PFSK-1 (cell line): ENCODE measurements around the gene CEMIP.
A peak's percentile ranks its signal among the peaks of the same experiment; 100 is the strongest.

ENCODE experiments used
- FOXP2 ChIP-seq: optimal IDR thresholded peaks from 2 replicates; pipeline ENCODE3; 2011; ENCODE audit warnings: borderline replicate concordance, control low read depth, inconsistent platforms; ENCODE audit not compliant: insufficient read depth; ENCODE audit errors: extremely low read length, extremely low read depth
- POLR2AphosphoS5 ChIP-seq: IDR thresholded peaks from 2 replicates; pipeline ENCODE4 v1.6.1; 2012; ENCODE audit warnings: low read depth, mild to moderate bottlenecking, control low read depth, low read length, moderate library complexity
- REST ChIP-seq, 2 experiments: IDR thresholded peaks; 2 replicates each; pipeline versions ENCODE4 v1.6.1 to v1.8.0; 2011 to 2012; ENCODE audit warnings: low read depth in 2 of 2, low read length in 2 of 2, control low read depth in 1 of 2, inconsistent platforms in 1 of 2, mild to moderate bottlenecking in 1 of 2, moderate library complexity in 1 of 2; ENCODE audit not compliant: insufficient read depth in 1 of 2
- SIN3A ChIP-seq: IDR thresholded peaks from 2 replicates; pipeline ENCODE4 v1.6.1; 2012; ENCODE audit warnings: mild to moderate bottlenecking, low read length, moderate library complexity, borderline replicate concordance; ENCODE audit not compliant: insufficient read depth
- TAF1 ChIP-seq: IDR thresholded peaks from 2 replicates; pipeline ENCODE4 v1.6.1; 2012; ENCODE audit warnings: low read length, control low read depth, borderline replicate concordance; ENCODE audit not compliant: insufficient read depth

CEMIP gene

GRCh38 chr15:80796407-80796806, 17.2 kb downstream of the CEMIP start:
- TF ChIP-seq POLR2AphosphoS5 (no peak), TAF1 (no peak), SIN3A (no peak), FOXP2 (no peak), REST (IDR thresholded peaks at IDR 0.05; ENCODE audit: insufficient read depth in 1 of 2, low read depth in 2 of 2, low read length in 2 of 2) (no peak)

GRCh38 chr15:80798911-80799310, 19.7 kb downstream of the CEMIP start:
- TF ChIP-seq REST (IDR thresholded peaks at IDR 0.05; ENCODE audit: insufficient read depth in 1 of 2, low read depth in 2 of 2, low read length in 2 of 2) (no peak), SIN3A (no peak), POLR2AphosphoS5 (no peak), TAF1 (no peak), FOXP2 (no peak)

- TF ChIP-seq POLR2AphosphoS5: no peak
- no peak for TF ChIP-seq FOXP2
- TF ChIP-seq TAF1: no peak
- no peak for TF ChIP-seq REST (IDR thresholded peaks at IDR 0.05; ENCODE audit: insufficient read depth in 1 of 2, low read depth in 2 of 2, low read length in 2 of 2)
- no peak for TF ChIP-seq SIN3A
Observed at GRCh38 chr15:80800067-80800466, 20.9 kb downstream of the CEMIP start.

- TF ChIP-seq REST (IDR thresholded peaks at IDR 0.05; ENCODE audit: insufficient read depth in 1 of 2, low read depth in 2 of 2, low read length in 2 of 2) (no peak), FOXP2 (peak; percentile 86), POLR2AphosphoS5 (no peak), TAF1 (no peak), SIN3A (no peak)
Observed at GRCh38 chr15:80801891-80802680, 22.9 kb downstream of the CEMIP start.
